GM10248 (cell line): Measurements from ENCODE around the gene CREB1.

Experiments used
- CTCF ChIA-PET: fragments of 300-600 bp; sonication (Branson Sonifier 250); formaldehyde crosslinking; extraction: SDS; loops from one replicate; lab custom pipeline; 2021; ENCODE audit warnings: antibody characterized with exemption; lab: Yijun Ruan, JAX
- POLR2A ChIA-PET: fragments of 350-650 bp; sonication (Branson Sonifier 250); formaldehyde crosslinking; extraction: SDS; loops from one replicate; lab custom pipeline; 2020; ENCODE audit warnings: antibody characterized with exemption; lab: Yijun Ruan, JAX
- DNase-seq: peaks from one replicate; pipeline ENCODE4 v3.0.0; 2012; ENCODE audit errors: extremely low spot score
- CTCF ChIP-seq: IDR thresholded peaks from 2 replicates; pipeline ENCODE4 v1.5.1; 2012; ENCODE audit warnings: mild to moderate bottlenecking, low read depth; ENCODE audit errors: extremely low read depth, missing control alignments, control extremely low read depth

The CREB1 gene

GRCh38 chr2:207501802-207502576 is 27.8 kb upstream of the CREB1 start:
- DNase-seq, result no peak
- CTCF ChIA-PET, result interaction anchor here (1.1 to 4.8 kb wide), 11 partner anchors 11 to 701 kb away, joined by 3 to 28 read pairs (median 5); partner anchors contain the start of gene METTL21A
- TF ChIP-seq CTCF, result no peak
- POLR2A ChIA-PET, result no interaction called here

- peak; percentile 28 for DNase-seq
- no peak for TF ChIP-seq CTCF
- ChIA-PET CTCF (interaction anchor here (0.8 to 4.8 kb wide), 21 partner anchors 8 to 730 kb away, joined by 3 to 28 read pairs (median 4); partner anchors contain the start of genes CREB1 and METTL21A), POLR2A (interaction anchor here (1.3 kb wide), 1 partner anchor 28 kb away, joined by 13 read pairs; the partner anchor contains the start of gene CREB1)
Observed at GRCh38 chr2:207502577-207503198, 27.1 kb upstream of the CREB1 start.

GRCh38 chr2:207503234-207503633 is 26.5 kb upstream of the CREB1 start:
- TF ChIP-seq CTCF, result no peak
- POLR2A ChIA-PET, result interaction anchor here (1.3 kb wide), 1 partner anchor 27 kb away, joined by 13 read pairs; the partner anchor contains the start of gene CREB1
- peak; percentile 56 for DNase-seq
- CTCF ChIA-PET, result interaction anchor here (0.7 to 4.8 kb wide), 23 partner anchors 9 to 731 kb away, joined by 3 to 28 read pairs (median 4); partner anchors contain the start of genes CREB1 and METTL21A

GRCh38 chr2:207504513-207505170 is 25.1 kb upstream of the CREB1 start:
- POLR2A ChIA-PET, result interaction anchor here (1.0 kb wide), 1 partner anchor 27 kb away, joined by 3 read pairs; no protein-coding TSS in a partner anchor
- DNase-seq, result no peak
- CTCF ChIA-PET, result interaction anchor here (1.2 to 4.8 kb wide), 7 partner anchors 9 to 704 kb away, joined by 3 to 28 read pairs (median 7); no protein-coding TSS in a partner anchor
- TF ChIP-seq CTCF, result no peak

- POLR2A ChIA-PET, result interaction anchor here (1.0 kb wide), 1 partner anchor 26 kb away, joined by 3 read pairs; no protein-coding TSS in a partner anchor
- CTCF ChIA-PET, result interaction anchor here (1.2 to 4.8 kb wide), 6 partner anchors 8 to 29 kb away, joined by 3 to 28 read pairs (median 11); no protein-coding TSS in a partner anchor
Observed at GRCh38 chr2:207505171-207505570, 24.6 kb upstream of the CREB1 start.

More at GRCh38 chr2:207505171-207505570, 24.6 kb upstream of the CREB1 start:
- peak; percentile 26 for DNase-seq
- no peak for TF ChIP-seq CTCF
